ENCODE measurements around the gene C2orf42.
"Not testable (repeated sequence)": the region's sequence is repeated elsewhere in the genome, so short reads cannot be mapped to it uniquely, and the experiment has no call there.

C2orf42 gene

GRCh38 chr2:70169654-70170245 is 21.1 kb downstream of the C2orf42 start:
- DNase-seq (ENCODE audit: low read depth), result not testable (repeated sequence)

GRCh38 chr2:70161069-70161534 is 29.7 kb downstream of the C2orf42 start:
- DNase-seq (ENCODE audit: low read depth), result no peak

- no peak for DNase-seq (ENCODE audit: low read depth)
Observed at GRCh38 chr2:70160545-70160944, 30.3 kb downstream of the C2orf42 start.

GRCh38 chr2:70149130-70149686 is 41.6 kb downstream of the C2orf42 start:
- DNase-seq (ENCODE audit: low read depth), result not testable (repeated sequence)

GRCh38 chr2:70148211-70148760 is 42.5 kb downstream of the C2orf42 start:
- DNase-seq (ENCODE audit: low read depth), result not testable (repeated sequence)

GRCh38 chr2:70145851-70146739 is 44.7 kb downstream of the C2orf42 start:
- no peak for DNase-seq (ENCODE audit: low read depth)

- no peak for DNase-seq (ENCODE audit: low read depth)
Observed at GRCh38 chr2:70145144-70145490, 45.7 kb downstream of the C2orf42 start.

GRCh38 chr2:70144443-70145143 is 46.2 kb downstream of the C2orf42 start:
- no peak for DNase-seq (ENCODE audit: low read depth)

- DNase-seq (ENCODE audit: low read depth), result no peak
Observed at GRCh38 chr2:70143314-70144150, 47.3 kb downstream of the C2orf42 start.

- peak; percentile 93 for DNase-seq (ENCODE audit: low read depth)
Observed at GRCh38 chr2:70142590-70143313, 48.1 kb downstream of the C2orf42 start.

- no peak for DNase-seq (ENCODE audit: low read depth)
Observed at GRCh38 chr2:70141902-70142589, 48.8 kb downstream of the C2orf42 start.

GRCh38 chr2:70141212-70141901 is 49.5 kb downstream of the C2orf42 start:
- DNase-seq (ENCODE audit: low read depth), result no peak

GRCh38 chr2:70140791-70141211 is 50.0 kb downstream of the C2orf42 start:
- DNase-seq (ENCODE audit: low read depth), result no peak

GRCh38 chr2:70134323-70134983 is 56.4 kb downstream of the C2orf42 start:
- DNase-seq (ENCODE audit: low read depth), result not testable (repeated sequence)

- DNase-seq (ENCODE audit: low read depth), result no peak
Observed at GRCh38 chr2:70133491-70134322, 57.1 kb downstream of the C2orf42 start.

- DNase-seq (ENCODE audit: low read depth), result no peak
Observed at GRCh38 chr2:70133127-70133452, 57.7 kb downstream of the C2orf42 start.

- no peak for DNase-seq (ENCODE audit: low read depth)
Observed at GRCh38 chr2:70132244-70133126, 58.3 kb downstream of the C2orf42 start.

Measured in non-pigmented ciliary epithelial cell (primary cell).